Measurements from ENCODE around the gene IGHMBP2. TPM values are rescaled to one million over a fixed set of nuclear protein-coding genes. Genes with fewer than 3 reads are reported as not detected.

Gene IGHMBP2
- total RNA-seq, 4 donors from 2014 or later = 25.2 to 195 (median 111) TPM

DNA sequence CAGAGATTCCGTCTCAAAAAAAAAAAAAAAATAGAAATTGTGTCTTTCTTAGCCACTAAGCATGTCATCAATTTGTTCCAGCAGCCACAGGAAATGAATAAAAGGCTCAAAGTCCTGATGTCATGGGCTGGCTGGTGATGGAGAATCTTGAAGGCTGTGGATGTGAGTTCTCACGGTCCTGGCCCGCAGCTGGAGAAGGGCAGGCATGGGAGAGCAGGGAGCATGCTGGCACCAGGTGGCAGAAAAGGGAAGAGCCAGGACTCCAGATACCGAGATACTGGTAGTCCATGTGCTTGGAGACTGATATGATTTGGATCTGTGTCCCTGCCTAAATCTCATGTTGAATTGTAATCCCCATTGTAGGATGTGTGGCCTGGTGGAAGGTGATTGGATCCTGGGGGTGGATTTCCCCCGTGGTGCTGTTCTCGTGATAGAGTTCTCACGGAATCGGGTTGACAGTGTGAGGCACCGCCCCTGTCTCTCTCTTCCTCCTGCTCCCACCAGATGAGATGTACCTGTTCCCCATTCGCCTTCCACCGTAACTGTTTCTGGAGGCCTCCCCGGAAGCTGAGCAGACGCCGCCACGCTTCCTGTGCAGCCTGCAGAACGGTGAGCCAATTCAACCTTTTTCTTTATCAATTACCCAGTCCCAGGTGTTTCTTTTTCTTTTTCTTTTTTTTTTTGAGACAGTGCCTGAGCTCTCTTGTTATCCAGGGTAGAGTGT lies 59.0 kb downstream of the IGHMBP2 start:
- H3K27ac ChIP-seq = no peak overlapping the region
- no peaks in the 10 kb centered on the region for H3K9me3 ChIP-seq
- WGBS, 2 donors (ENCODE audit: low coverage in 1 of 2) = 72 to 76% methylated on average over 12 to 16 of the region's 16 CpGs
- no peaks in the 10 kb centered on the region for H3K4me1 ChIP-seq
- H3K4me3 ChIP-seq = no peak overlapping the region
- in situ Hi-C loops (cut with MboI; ENCODE audit: low pct_ligation_motif_present in 1 of 4, low pct_unique_long_range_greater_than_20kb in 1 of 4, low sequenced_read_pairs in 3 of 4) = no loop called here
- no peaks in the 10 kb centered on the region for H3K36me3 ChIP-seq
- TF ChIP-seq, protein P1, sequence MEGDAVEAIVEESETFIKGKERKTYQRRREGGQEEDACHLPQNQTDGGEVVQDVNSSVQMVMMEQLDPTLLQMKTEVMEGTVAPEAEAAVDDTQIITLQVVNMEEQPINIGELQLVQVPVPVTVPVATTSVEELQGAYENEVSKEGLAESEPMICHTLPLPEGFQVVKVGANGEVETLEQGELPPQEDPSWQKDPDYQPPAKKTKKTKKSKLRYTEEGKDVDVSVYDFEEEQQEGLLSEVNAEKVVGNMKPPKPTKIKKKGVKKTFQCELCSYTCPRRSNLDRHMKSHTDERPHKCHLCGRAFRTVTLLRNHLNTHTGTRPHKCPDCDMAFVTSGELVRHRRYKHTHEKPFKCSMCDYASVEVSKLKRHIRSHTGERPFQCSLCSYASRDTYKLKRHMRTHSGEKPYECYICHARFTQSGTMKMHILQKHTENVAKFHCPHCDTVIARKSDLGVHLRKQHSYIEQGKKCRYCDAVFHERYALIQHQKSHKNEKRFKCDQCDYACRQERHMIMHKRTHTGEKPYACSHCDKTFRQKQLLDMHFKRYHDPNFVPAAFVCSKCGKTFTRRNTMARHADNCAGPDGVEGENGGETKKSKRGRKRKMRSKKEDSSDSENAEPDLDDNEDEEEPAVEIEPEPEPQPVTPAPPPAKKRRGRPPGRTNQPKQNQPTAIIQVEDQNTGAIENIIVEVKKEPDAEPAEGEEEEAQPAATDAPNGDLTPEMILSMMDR (IDR thresholded peaks at IDR 0.05) = no peak
- TF ChIP-seq POLR2AphosphoS5 (IDR thresholded peaks at IDR 0.05) = no peak
- no peak for TF ChIP-seq EP300 (IDR thresholded peaks at IDR 0.05; ENCODE audit: low read depth)
- no peak for TF ChIP-seq POLR2A (IDR thresholded peaks at IDR 0.05)
- peak; percentile 7 for DNase-seq
- intact Hi-C loops (cut with DNase I; ENCODE audit: low total_unique reads) = loop anchor here (5.0 kb wide), 1 partner anchor 805 kb away; no protein-coding TSS in a partner anchor
- no peaks in the 10 kb centered on the region for H3K27me3 ChIP-seq

DNA sequence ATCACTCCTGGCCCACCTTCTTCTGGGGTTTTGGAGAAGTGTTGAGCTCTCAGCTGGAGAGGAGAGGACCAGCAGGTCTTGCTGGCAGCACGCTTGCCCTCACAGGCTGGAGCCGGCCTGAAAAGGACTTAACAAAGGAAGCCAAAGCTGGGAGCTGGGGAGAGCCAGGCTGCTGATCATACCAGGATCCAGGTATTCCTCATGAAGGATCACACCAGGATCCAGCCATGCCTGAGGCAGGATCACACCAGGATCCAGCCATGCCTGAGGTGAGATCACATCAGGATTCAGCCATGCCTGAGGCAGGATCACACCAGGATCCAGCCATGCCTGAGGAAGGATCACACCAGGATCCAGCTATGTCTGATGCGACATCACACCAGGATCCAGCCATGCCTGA lies 60.1 kb downstream of the IGHMBP2 start:
- WGBS, 2 donors (ENCODE audit: low coverage in 1 of 2) = 40 to 89% methylated on average over 1 to 3 of the region's 3 CpGs
- intact Hi-C loops (cut with DNase I; ENCODE audit: low total_unique reads) = loop anchor here (5.0 kb wide), 1 partner anchor 806 kb away; no protein-coding TSS in a partner anchor

DNA sequence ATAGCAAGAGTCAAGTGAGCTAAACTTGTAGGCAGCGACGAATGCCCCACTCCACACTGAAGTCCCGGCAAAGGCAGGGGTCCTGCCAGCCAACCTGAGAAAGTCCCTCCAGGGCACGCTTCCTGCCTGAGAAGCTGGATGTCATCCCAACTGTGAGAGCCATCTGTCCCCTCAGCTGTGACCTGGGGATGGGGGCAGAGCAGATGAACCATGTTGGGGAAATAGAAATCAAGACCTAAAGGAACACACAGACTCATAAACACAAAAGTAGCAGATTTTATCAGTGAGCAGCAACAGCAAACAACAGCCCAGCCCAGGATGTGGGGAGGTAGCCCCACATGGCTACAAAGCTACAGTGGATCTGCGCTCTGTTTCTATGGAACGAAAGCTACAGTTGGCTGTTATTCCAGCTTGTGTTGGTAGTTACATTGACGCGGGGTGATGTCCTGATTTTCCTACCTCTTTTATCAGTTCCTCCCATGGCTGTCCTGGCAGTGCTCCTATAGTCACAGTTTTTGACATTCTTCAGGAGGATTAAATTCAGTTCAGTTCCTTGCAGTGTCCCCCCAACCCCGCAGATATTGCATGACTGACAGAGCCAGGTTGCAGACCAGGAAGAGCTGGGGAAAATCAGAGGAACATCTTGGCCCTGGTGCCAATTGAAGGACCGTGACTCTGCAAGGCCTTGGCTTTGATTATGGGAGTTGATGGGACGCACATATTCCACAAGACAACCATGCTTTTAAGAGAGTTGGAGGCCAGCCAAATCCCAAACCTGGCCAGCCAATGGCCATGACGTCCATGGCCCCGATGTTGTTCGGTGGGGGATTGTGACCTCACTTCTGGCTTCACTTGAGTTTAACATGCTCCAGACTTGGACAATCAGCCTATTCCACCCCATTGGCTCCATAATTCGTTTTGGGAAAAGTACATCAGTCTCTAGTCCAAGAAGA lies 62.5 kb downstream of the IGHMBP2 start:
- 87 to 93% methylated on average over 3 to 15 of the region's 15 CpGs for WGBS, 2 donors (ENCODE audit: low coverage in 1 of 2)
- Histone ChIP-seq H3K36me3 (no peaks in the 10 kb centered on the region), H3K4me1 (no peaks in the 10 kb centered on the region), H3K27me3 (peaks cover 2% of the 10 kb centered on the region), H3K27ac (no peak overlapping the region), H3K9me3 (no peaks in the 10 kb centered on the region), H3K4me3 (no peak overlapping the region)
- in situ Hi-C loops (cut with MboI; ENCODE audit: low pct_ligation_motif_present in 1 of 4, low pct_unique_long_range_greater_than_20kb in 1 of 4, low sequenced_read_pairs in 3 of 4) (no loop called here), intact Hi-C loops (cut with DNase I; ENCODE audit: low total_unique reads) (no loop called here)
- no peak for DNase-seq
- TF ChIP-seq EP300 (IDR thresholded peaks at IDR 0.05; ENCODE audit: low read depth) = no peak
- TF ChIP-seq POLR2AphosphoS5 (IDR thresholded peaks at IDR 0.05) = no peak
- TF ChIP-seq POLR2A (IDR thresholded peaks at IDR 0.05) = no peak

More for the DNA sequence above, 60.1 kb downstream of the IGHMBP2 start:
- TF ChIP-seq POLR2AphosphoS5 (IDR thresholded peaks at IDR 0.05) (no peak), EP300 (IDR thresholded peaks at IDR 0.05; ENCODE audit: low read depth) (no peak), POLR2A (IDR thresholded peaks at IDR 0.05) (no peak)
- TF ChIP-seq, protein P1 (IDR thresholded peaks at IDR 0.05) = no peak
- H3K9me3 ChIP-seq = no peaks in the 10 kb centered on the region
- H3K27me3 ChIP-seq = no peaks in the 10 kb centered on the region
- DNase-seq = peak; percentile 1
- no peak overlapping the region for H3K4me3 ChIP-seq
- no peaks in the 10 kb centered on the region for H3K36me3 ChIP-seq
- H3K27ac ChIP-seq = no peak overlapping the region
- in situ Hi-C loops (cut with MboI; ENCODE audit: low pct_ligation_motif_present in 1 of 4, low pct_unique_long_range_greater_than_20kb in 1 of 4, low sequenced_read_pairs in 3 of 4) = no loop called here
- no peaks in the 10 kb centered on the region for H3K4me1 ChIP-seq

DNA sequence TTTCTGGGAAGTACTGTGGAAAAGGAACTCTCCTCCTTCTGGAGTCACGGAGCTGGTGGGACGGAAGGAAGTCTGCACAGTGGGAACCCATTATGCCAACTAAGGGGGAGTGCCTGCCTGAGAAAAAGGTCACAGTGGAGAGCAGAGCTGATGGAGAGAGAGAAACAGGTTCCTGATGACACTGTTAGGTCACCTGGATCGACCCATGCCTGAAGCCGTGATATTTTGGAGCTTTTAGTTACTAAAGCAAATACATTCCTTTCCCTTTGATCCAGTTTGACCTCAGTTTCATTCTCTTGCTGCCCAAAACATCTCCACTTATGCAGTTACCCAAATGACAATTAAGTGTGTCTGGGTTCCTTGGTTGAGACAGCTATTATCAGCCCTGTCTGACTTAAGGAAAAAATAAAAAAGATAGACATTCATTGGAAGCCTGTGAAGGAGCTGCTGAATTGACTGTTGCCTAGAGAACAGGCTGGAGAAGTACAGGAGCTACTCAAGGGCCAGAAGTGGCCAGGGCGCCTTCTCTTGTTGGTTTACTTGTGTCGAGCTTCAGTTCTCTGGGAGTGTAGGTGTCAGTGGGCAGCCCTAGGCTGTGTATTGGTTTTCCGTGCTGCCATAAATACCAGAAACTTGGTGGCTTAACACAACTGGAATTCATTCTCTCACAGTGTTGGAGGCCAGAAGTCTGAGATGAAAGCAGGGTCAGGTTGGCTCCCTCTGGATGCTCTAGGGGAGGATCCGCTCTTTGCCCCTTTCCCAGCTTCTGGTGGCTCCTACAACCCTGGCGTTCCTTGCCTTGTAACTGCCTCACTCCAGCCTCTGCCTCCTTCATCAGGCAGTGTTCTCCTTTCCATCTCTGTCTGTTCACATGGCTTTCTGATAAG lies 63.4 kb downstream of the IGHMBP2 start:
- no peaks in the 10 kb centered on the region for H3K9me3 ChIP-seq
- no peak overlapping the region for H3K4me3 ChIP-seq
- H3K36me3 ChIP-seq = no peaks in the 10 kb centered on the region
- TF ChIP-seq, protein P1 (IDR thresholded peaks at IDR 0.05) = no peak
- no peak for TF ChIP-seq POLR2A (IDR thresholded peaks at IDR 0.05)
- no peak for TF ChIP-seq EP300 (IDR thresholded peaks at IDR 0.05; ENCODE audit: low read depth)
- no peak for TF ChIP-seq POLR2AphosphoS5 (IDR thresholded peaks at IDR 0.05)
- no peak for DNase-seq
- H3K27ac ChIP-seq = no peak overlapping the region
- H3K4me1 ChIP-seq = no peaks in the 10 kb centered on the region
- in situ Hi-C loops (cut with MboI; ENCODE audit: low pct_ligation_motif_present in 1 of 4, low pct_unique_long_range_greater_than_20kb in 1 of 4, low sequenced_read_pairs in 3 of 4) = no loop called here
- peaks cover 10% of the 10 kb centered on the region for H3K27me3 ChIP-seq
- intact Hi-C loops (cut with DNase I; ENCODE audit: low total_unique reads) = no loop called here
- WGBS, 2 donors (ENCODE audit: low coverage in 1 of 2) = 88 to 96% methylated on average over 4 to 9 of the region's 9 CpGs
